Measurements from ENCODE around the gene ZNF827. TPM values are rescaled to one million over a fixed set of nuclear protein-coding genes. Genes with fewer than 3 reads are reported as not detected.

Gene ZNF827
- total RNA-seq, 4 donors from 2014 or later, result 7.2 to 16.1 (median 10.9) TPM

- Histone ChIP-seq H3K36me3 (peaks cover 3 to 56% of the 10 kb centered on the region in 2 donors), H3K27me3 (no peaks in the 10 kb centered on the region), H3K9me3 (no peaks in the 10 kb centered on the region), H3K4me1 (no peaks in the 10 kb centered on the region), H3K27ac (no peak overlapping the region), H3K4me3 (no peak overlapping the region)
- intact Hi-C loops (cut with DNase I; ENCODE audit: low total_unique reads), result no loop called here
- in situ Hi-C loops (cut with MboI; ENCODE audit: low sequenced_read_pairs in 4 of 4), result no loop called here
- no peak for ATAC-seq
- DNase-seq, result no peak
- no peak for TF ChIP-seq CTCF (IDR thresholded peaks at IDR 0.05 in 4 of 5, conservative IDR thresholded peaks at IDR 0.05 in 1 of 5)
- TF ChIP-seq POLR2A (IDR thresholded peaks at IDR 0.05), result no peak
These were observed 175.9 kb downstream of the ZNF827 start for GRCh38 chr4:145762719-145763118.

- no peaks in the 10 kb centered on the region for H3K27me3 ChIP-seq
- DNase-seq (no peak), ATAC-seq (no peak)
- peaks cover 3 to 56% of the 10 kb centered on the region in 2 donors for H3K36me3 ChIP-seq
- H3K4me3 ChIP-seq, result no peak overlapping the region
- H3K9me3 ChIP-seq, result no peaks in the 10 kb centered on the region
- H3K4me1 ChIP-seq, result no peaks in the 10 kb centered on the region
- in situ Hi-C loops (cut with MboI; ENCODE audit: low sequenced_read_pairs in 4 of 4) (no loop called here), intact Hi-C loops (cut with DNase I; ENCODE audit: low total_unique reads) (no loop called here)
- H3K27ac ChIP-seq, result no peak overlapping the region
- no peak for TF ChIP-seq CTCF (IDR thresholded peaks at IDR 0.05 in 4 of 5, conservative IDR thresholded peaks at IDR 0.05 in 1 of 5)
- TF ChIP-seq POLR2A (IDR thresholded peaks at IDR 0.05), result no peak
These were observed 177.4 kb downstream of the ZNF827 start for GRCh38 chr4:145760961-145761929.

- TF ChIP-seq CTCF (IDR thresholded peaks at IDR 0.05 in 4 of 5, conservative IDR thresholded peaks at IDR 0.05 in 1 of 5) (no peak), POLR2A (IDR thresholded peaks at IDR 0.05) (no peak)
- peaks cover 0 to 9% of the 10 kb centered on the region in 2 donors for H3K4me1 ChIP-seq
- H3K27ac ChIP-seq, result no peak overlapping the region
- in situ Hi-C loops (cut with MboI; ENCODE audit: low sequenced_read_pairs in 4 of 4), result no loop called here
- H3K9me3 ChIP-seq, result no peaks in the 10 kb centered on the region
- intact Hi-C loops (cut with DNase I; ENCODE audit: low total_unique reads), result no loop called here
- H3K36me3 ChIP-seq, result peaks cover 3 to 53% of the 10 kb centered on the region in 2 donors
- no peaks in the 10 kb centered on the region for H3K27me3 ChIP-seq
- DNase-seq, result no peak
- ATAC-seq, result no peak
- H3K4me3 ChIP-seq, result no peak overlapping the region
These were observed 178.4 kb downstream of the ZNF827 start for GRCh38 chr4:145760176-145760575.

GRCh38 chr4:145757188-145757587 lies 181.4 kb downstream of the ZNF827 start:
- Histone ChIP-seq H3K4me3 (no peak overlapping the region), H3K27me3 (no peaks in the 10 kb centered on the region), H3K36me3 (peaks cover 0 to 25% of the 10 kb centered on the region in 2 donors), H3K9me3 (no peaks in the 10 kb centered on the region), H3K27ac (no peak overlapping the region), H3K4me1 (peaks cover 0 to 9% of the 10 kb centered on the region in 2 donors)
- ATAC-seq (no peak), DNase-seq (no peak)
- TF ChIP-seq POLR2A (IDR thresholded peaks at IDR 0.05) (no peak), CTCF (IDR thresholded peaks at IDR 0.05 in 4 of 5, conservative IDR thresholded peaks at IDR 0.05 in 1 of 5) (no peak)
- intact Hi-C loops (cut with DNase I; ENCODE audit: low total_unique reads) (no loop called here), in situ Hi-C loops (cut with MboI; ENCODE audit: low sequenced_read_pairs in 4 of 4) (no loop called here)

Data from gastrocnemius medialis (tissue), 4 donors.